Ramos (cell line): ENCODE measurements around the gene INTS7.
"Not testable (repeated sequence)": the region's sequence is repeated elsewhere in the genome, so short reads cannot be mapped to it uniquely, and the experiment has no call there.

ENCODE experiments used
- in situ Hi-C: fragments of 300-500 bp; cut with MboI; formaldehyde crosslinking; loops from one replicate; pipeline ENCODE4 v1.14.3; 2022; ENCODE audit warnings: low sequenced_read_pairs; ENCODE audit not compliant: unreplicated experiment

The INTS7 gene

DNA sequence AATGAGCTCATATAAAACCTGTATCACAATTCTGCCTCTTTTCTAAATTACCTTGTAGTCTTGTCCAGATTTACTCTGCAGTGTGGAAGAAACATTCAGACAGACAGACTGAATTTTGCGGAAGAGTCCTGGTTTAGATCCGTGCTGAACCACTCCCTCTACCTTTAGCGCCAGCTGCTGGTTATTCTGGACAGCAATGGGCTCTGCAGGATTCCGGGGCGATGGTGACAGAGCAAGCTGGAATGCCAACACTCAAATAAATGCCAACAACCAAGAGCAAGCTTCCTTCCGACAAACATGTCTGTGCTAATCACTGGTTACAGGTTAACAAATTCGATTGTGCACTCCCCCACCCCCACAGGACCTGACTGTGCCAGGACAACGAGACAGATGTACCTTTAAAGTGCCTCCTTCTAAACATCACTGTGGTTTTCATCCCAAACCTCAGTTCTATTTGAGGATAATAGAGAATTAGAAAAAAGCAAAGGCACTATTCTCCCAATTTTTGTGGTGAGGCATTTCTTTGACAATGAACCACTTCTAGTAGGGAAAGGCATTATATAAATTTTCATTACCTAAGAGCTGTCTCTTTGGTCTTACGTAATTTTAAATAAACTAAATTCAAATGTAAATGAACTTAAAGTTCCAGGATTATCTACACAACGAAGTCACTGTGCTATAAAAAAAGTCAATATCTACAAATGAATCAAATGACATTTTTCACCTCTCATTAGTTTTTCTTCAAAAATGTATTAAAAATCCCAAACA is 90.4 kb downstream of the INTS7 start:
- in situ Hi-C loops = no loop called here

GRCh38 chr1:211942583-211942982 is 92.8 kb downstream of the INTS7 start:
- in situ Hi-C loops = no loop called here

DNA sequence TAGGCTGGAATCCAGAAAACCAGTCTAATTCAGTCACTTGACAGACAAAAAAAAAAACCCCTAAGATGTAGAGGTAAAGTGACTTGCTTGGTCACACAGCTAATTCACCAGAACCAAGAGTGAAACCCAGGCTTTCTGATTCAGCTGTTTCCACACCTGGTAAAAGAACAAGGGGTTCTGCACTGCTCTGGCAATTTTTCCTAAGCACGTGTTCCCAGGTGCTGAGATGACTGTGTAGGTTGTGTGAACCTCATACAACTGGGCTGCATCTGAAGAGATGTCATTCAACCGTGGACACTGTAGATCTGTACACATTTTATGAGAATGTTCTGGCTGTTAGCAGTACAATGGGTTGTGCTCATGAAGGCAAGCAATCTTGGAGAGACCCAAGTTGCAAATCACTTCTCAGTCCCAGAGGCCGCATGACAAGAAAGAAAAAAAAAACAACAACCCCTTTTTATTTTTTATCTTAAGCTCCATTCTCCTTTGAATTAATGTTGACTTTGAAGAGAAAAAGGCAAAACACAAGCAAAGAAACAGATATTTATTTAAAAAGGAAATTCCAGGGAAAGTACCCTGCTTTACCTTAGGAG is 95.4 kb downstream of the INTS7 start:
- in situ Hi-C loops = no loop called here

- in situ Hi-C loops = no loop called here
These were observed 96.8 kb downstream of the INTS7 start for GRCh38 chr1:211938561-211938997.

DNA sequence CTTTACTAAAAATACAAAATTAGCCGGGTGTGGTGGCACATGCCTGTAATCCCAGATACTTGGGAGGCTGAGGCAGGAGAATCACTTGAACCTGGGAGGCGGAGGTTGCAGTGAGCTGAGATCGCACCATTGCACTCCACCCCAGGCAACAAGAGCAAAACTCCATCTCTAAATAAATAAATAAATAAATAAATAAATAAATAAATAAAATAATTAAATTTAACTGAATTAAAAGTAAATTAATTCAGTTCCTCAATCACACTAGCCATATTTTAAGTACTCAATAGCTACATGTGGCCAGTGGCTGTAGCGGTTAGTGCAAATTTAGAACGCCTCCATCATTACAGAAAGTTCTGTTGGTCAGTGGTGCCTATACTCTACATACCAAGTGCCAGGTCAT is 97.9 kb downstream of the INTS7 start:
- in situ Hi-C loops = not testable (repeated sequence)

GRCh38 chr1:211935448-211935970 is 99.8 kb downstream of the INTS7 start:
- in situ Hi-C loops = no loop called here

GRCh38 chr1:211933946-211934714 is 101.2 kb downstream of the INTS7 start:
- in situ Hi-C loops = no loop called here

DNA sequence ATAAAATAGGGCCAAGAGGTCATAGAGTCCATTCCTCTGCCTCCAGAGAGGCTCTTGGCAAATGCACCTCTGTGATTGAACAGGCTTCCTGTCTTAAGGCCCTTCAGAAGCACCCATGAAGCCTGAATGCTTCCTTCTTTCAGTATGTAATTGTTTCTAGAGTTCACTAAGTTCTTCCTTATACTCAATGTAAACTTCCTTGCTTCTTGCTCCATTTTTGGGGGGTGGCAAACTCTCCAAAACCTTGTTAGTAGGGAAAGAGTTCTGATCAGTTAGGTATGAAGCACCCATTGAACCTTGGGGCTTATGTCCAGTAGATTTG is 102.5 kb downstream of the INTS7 start:
- in situ Hi-C loops = no loop called here

GRCh38 chr1:211932231-211932932 is 103.0 kb downstream of the INTS7 start:
- in situ Hi-C loops = no loop called here

GRCh38 chr1:211929683-211930082 is 105.7 kb downstream of the INTS7 start:
- in situ Hi-C loops = no loop called here

- in situ Hi-C loops = no loop called here
These were observed 106.2 kb downstream of the INTS7 start for GRCh38 chr1:211928993-211929637.

- in situ Hi-C loops = no loop called here
These were observed 107.0 kb downstream of the INTS7 start for GRCh38 chr1:211928290-211928801.

GRCh38 chr1:211925016-211925415 is 110.3 kb downstream of the INTS7 start:
- in situ Hi-C loops = no loop called here

DNA sequence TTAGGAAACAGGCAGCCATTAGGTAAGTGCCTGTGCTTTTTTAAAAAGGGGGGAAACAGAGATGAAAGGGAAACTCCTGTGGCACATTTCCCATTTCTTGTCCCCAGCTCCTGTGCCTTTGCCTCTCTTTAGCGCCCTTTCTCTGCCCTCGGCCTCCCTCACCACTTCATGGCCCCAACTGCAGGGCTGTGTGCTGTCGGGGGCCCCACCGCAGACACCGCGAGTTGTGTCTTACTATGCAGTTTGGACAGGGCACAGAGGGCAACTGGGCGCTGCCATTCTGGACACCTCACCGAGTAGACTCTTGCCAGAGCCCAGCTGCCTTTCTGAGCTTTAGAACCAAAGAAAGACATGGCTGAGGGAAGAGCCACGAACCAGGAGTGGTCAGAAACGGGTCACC is 111.1 kb downstream of the INTS7 start:
- in situ Hi-C loops = no loop called here

DNA sequence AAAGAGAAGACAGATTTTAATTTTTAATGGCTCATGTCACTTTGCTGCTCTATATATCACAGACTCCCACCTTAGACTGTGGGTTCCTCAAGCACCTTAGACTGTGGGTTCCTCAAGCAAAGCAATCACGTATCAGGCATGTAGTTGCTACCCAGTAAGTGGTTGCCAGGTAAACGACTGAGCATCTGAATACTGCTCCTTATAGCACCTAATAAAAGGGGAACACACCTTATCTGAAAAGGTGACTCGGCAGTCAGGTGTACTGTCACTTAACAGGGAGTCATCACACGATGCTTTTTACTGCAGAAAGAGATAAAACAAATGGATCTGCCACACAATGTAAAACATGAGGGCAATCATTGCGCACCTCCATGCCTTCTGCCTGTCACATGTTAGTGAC is 112.3 kb downstream of the INTS7 start:
- in situ Hi-C loops = no loop called here

DNA sequence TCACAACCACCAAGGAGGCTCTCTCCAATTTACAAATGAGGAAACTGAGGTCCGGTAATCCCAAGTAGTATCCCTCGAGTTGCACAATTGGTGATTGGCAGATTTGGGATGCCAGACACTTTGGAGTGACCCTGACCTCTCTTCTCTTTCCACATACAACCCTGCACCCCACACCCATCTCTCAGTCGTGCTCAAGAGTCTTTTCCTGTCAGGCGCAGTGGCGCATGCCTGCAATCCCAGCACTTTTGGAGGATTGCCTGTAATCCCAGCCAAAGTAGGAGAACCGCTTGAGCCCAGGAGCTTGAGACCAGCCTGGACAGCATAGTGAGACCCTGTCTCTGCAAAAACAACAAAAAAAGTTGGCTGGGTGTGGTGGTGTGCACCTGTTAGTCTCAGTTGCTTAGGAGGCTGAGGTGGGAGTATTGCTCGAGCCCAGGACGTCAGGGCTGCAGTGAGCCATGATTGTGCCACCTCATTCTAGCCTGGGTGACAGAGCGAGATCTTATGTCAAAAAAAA is 113.7 kb downstream of the INTS7 start:
- in situ Hi-C loops = no loop called here

- in situ Hi-C loops = no loop called here
These were observed 114.6 kb downstream of the INTS7 start for GRCh38 chr1:211920602-211921226.

- in situ Hi-C loops = no loop called here
These were observed 115.2 kb downstream of the INTS7 start for GRCh38 chr1:211920141-211920572.

DNA sequence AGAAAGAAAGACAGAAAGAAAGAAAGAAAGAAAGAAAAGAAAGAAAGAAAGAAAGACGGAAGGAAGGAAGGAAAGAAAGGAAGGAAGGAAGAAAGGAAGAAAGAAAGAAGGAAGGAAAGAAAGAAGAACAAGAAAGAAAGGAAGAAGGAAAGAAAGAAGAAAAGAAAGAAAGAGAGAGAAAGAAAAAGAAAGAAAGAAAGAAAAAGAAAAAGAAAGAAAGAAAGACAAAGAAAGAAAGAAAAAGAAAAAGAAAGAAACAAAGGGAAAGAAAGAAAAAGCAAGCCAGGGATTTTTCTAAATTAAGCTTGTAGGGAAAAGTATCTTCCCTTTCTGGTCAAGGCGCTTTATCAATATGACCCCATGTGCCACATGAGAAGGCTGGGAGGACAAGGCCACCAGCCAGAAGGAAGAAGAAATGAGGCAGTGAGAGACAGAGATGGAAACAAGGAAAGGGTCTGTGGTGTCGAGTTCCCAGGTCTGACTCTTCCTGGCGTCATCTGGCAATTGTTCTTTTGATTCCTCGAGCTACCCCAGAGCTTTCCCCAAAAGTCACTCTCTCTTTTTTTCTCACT is 116.4 kb downstream of the INTS7 start:
- in situ Hi-C loops = no loop called here
